Endothelial cell (in vitro differentiated cells): Measurements from ENCODE around the gene GRAMD4. TPM values are rescaled to one million over a fixed set of nuclear protein-coding genes. Genes with fewer than 3 reads are reported as not detected.

Source experiments
- DNase-seq: peaks from one replicate; pipeline ENCODE4 v3.0.0; 2021; ENCODE audit warnings: low spot score
- H3K27ac Mint-ChIP-seq: one replicate; pipeline ENCODE4 v1.8.0; 2021; ENCODE audit warnings: mixed read lengths, inconsistent platforms; ENCODE audit not compliant: unreplicated experiment
- H3K27me3 Mint-ChIP-seq: one replicate; pipeline ENCODE4 v1.8.0; 2021; ENCODE audit warnings: mild to moderate bottlenecking, moderate library complexity, mixed read lengths, inconsistent platforms; ENCODE audit not compliant: unreplicated experiment
- H3K36me3 Mint-ChIP-seq: one replicate; pipeline ENCODE4 v1.8.0; 2021; ENCODE audit warnings: mild to moderate bottlenecking, low read depth, mixed read lengths, inconsistent platforms; ENCODE audit not compliant: unreplicated experiment
- H3K4me1 Mint-ChIP-seq: one replicate; pipeline ENCODE4 v1.8.0; 2021; ENCODE audit warnings: mild to moderate bottlenecking, mixed read lengths, inconsistent platforms; ENCODE audit not compliant: unreplicated experiment
- H3K4me3 Mint-ChIP-seq: one replicate; pipeline ENCODE4 v1.8.0; 2021; ENCODE audit warnings: mild to moderate bottlenecking, mixed read lengths, inconsistent platforms; ENCODE audit not compliant: unreplicated experiment
- H3K9me3 Mint-ChIP-seq: one replicate; pipeline ENCODE4 v1.8.0; 2021; ENCODE audit warnings: mixed read lengths, inconsistent platforms; ENCODE audit not compliant: unreplicated experiment
- long read RNA-seq: library from polyadenylated mRNA; unstranded; transcript quantifications from one replicate; pipeline ENCODE4 v2.0.0, GENCODE V29; 2020; ENCODE audit not compliant: unreplicated experiment
- total RNA-seq: library from RNA; stranded (reverse); fragmentation: NEBNext Ultra II Directional; extraction: Animal tissue kit (Norgen Biotek cat#: 25700); gene quantifications from one replicate; pipeline ENCODE4 v1.2.1, GENCODE V29; 2021; ENCODE audit not compliant: unreplicated experiment
- TF ChIP-seq, protein P1 (sequence below): fragments of 200-600 bp; sonication (generic); IDR thresholded peaks from one replicate; pipeline ENCODE4 v1.5.0; 2021; ENCODE audit warnings: antibody characterized with exemption; ENCODE audit not compliant: unreplicated experiment

Gene GRAMD4, protein sequence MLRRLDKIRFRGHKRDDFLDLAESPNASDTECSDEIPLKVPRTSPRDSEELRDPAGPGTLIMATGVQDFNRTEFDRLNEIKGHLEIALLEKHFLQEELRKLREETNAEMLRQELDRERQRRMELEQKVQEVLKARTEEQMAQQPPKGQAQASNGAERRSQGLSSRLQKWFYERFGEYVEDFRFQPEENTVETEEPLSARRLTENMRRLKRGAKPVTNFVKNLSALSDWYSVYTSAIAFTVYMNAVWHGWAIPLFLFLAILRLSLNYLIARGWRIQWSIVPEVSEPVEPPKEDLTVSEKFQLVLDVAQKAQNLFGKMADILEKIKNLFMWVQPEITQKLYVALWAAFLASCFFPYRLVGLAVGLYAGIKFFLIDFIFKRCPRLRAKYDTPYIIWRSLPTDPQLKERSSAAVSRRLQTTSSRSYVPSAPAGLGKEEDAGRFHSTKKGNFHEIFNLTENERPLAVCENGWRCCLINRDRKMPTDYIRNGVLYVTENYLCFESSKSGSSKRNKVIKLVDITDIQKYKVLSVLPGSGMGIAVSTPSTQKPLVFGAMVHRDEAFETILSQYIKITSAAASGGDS
- total RNA-seq, result 42.7 TPM
- long read RNA-seq, result 0 reads

DNA sequence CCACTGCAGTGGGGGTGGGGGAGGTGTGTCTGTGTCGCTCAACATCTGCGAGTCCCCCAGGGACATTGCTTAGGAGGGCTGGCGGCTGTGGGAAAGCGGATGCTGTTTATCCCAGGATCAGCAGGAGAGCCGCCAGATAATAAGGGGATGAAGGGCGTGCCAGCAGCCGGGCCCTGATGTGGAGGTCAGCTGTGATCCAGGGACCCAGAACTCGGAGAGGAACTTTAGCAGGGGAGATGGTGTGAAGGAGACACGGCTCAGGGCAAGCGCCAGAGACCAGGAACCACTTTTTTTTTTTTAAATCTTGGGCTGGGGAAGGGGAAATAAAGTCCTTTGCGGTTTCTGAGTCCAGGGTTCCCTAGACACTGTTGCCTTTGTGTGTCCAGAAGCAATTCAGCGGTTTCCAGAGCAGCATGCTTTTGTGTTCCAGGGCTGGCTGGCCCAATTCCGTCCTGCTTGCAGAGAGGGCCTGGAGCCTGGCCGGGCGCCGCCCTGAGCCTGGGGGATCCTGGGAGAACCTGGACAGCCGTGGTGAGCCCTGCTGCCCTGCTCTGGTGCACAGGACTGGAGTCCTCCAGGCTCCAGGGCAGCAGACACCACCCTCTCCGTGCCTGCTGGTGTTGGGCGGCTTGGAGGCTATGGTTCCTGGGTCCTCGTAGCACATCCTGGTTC, at the start of gene GRAMD4:
TSS of gene GRAMD4 (plus strand) at position 557 of the 672 bp plus-strand sequence. CDS start 6,414 bp downstream, outside the sequence.
- Mint-ChIP-seq H3K9me3 (no peaks in the 10 kb centered on the region), H3K4me1 (peaks cover 14% of the 10 kb centered on the region), H3K36me3 (no peaks in the 10 kb centered on the region), H3K27ac (no peak within 1 kb of the TSS), H3K4me3 (no peak within 1 kb of the TSS), H3K27me3 (peaks cover 2% of the 10 kb centered on the region)
- TF ChIP-seq, protein P1, sequence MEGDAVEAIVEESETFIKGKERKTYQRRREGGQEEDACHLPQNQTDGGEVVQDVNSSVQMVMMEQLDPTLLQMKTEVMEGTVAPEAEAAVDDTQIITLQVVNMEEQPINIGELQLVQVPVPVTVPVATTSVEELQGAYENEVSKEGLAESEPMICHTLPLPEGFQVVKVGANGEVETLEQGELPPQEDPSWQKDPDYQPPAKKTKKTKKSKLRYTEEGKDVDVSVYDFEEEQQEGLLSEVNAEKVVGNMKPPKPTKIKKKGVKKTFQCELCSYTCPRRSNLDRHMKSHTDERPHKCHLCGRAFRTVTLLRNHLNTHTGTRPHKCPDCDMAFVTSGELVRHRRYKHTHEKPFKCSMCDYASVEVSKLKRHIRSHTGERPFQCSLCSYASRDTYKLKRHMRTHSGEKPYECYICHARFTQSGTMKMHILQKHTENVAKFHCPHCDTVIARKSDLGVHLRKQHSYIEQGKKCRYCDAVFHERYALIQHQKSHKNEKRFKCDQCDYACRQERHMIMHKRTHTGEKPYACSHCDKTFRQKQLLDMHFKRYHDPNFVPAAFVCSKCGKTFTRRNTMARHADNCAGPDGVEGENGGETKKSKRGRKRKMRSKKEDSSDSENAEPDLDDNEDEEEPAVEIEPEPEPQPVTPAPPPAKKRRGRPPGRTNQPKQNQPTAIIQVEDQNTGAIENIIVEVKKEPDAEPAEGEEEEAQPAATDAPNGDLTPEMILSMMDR, result no peak
- no peak for DNase-seq

DNA sequence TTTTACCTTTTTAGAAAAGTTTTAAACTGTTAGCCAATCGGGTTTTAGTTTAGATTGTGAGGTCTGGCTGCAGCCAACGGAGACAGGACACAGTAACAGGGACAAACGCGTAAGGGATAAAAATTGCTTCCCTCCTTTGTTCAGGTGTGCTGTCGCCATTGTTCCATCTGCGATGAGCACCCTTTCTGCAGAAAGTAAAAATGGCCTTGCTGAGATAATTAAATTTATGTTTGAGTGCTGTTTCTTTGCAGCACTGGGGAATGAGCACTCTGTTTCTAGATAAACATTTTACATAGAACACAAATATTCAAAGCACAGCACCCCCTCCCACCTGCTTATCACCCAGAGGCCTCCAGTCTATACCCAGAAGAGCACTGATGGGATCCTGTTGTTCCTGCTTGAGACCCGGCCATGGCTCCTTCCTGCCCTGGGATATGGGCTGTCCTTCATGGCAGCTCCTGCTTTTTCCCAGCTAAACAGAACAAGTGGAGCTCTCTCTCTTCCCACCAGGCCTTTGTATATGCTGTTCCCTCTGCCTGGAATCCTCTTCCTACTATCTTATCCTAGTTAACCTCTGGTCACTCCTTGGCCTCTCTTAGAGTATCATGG, 48.4 kb upstream of the GRAMD4 start:
- DNase-seq, result no peak
- TF ChIP-seq, protein P1, result no peak
- H3K27ac Mint-ChIP-seq, result no peak overlapping the region
- H3K27me3 Mint-ChIP-seq, result peaks cover 16% of the 10 kb centered on the region
- H3K9me3 Mint-ChIP-seq, result no peaks in the 10 kb centered on the region
- no peak overlapping the region for H3K4me3 Mint-ChIP-seq
- H3K4me1 Mint-ChIP-seq, result peaks cover 21% of the 10 kb centered on the region
- H3K36me3 Mint-ChIP-seq, result peaks cover 4% of the 10 kb centered on the region

DNA sequence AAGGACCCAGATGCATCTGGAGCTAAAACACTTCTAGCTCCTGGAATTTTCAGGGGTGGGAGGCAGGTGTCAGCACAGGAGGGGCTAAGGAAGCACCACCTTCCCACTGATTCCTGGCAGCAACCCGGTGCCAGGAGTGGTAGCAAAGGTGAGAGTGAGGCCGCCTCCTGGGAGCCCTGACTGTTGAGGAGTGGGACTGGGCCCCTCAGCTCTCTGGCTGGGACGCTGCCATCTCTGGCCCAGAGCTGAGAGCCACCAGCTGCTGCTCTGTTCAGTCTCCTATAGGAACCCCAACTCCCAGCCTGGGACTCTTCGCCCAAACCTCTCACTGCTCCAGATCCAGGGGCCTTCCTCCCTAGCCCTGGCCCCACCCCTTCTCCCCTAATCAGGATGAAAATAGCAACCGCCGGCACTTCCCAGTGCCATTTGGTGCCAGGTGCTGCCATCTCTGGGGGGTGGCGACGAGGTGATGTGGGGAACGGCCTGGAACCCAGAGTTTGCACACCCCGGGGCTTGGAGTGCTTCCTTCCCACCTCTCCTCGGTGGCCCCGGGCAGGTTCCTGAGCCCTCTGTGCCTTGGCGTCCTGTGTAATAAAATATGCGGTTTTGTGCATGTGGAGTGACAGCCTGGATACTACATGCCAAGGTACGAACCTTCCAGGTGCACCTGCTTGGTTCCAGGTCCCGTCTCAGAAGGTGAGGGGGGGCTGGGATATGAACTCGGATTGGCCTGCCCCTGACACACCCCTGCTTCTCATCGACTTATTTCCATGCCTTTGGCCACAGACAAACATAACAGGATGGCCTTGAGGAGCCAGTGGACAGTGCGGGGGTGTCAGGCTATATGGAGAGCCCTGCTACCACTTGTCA, 47.0 kb upstream of the GRAMD4 start:
- Mint-ChIP-seq H3K27ac (no peak overlapping the region), H3K27me3 (peaks cover 16% of the 10 kb centered on the region), H3K36me3 (peaks cover 4% of the 10 kb centered on the region), H3K4me1 (peaks cover 21% of the 10 kb centered on the region), H3K4me3 (no peak overlapping the region), H3K9me3 (no peaks in the 10 kb centered on the region)
- TF ChIP-seq, protein P1, result no peak
- DNase-seq, result no peak

DNA sequence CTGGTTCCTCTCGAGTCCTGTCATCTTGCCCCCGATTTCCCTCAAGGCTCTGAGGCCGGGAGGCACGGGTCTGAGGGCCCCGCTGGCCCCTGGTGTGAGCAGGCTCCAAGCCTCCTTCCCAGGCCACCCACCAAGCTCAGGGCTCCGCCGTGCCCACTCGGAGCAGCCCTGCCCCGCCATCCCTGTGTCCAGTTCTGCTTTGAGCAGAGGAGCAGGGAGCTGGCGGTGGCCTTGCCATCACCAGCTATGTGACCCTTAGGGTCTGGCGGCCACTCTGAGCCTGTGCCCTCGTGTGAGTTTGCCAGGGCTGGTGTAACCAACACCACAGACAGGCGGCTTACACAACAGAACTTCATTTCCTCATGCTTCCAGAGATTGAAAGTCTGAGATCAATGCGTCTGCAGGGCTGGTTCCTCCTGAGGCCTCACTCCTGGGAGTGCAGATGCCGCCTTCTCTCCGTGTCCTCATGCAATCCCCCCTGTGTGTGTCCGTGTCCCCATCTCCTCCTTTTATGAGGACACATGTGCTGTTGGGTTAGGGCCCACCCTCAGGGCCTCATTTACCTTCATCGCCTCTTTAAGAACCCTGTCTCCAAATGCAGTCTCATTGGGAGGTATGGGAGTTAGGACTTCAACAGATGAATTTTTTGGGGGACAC, 46.3 kb upstream of the GRAMD4 start:
- peak overlapping the region; percentile 97 for H3K27ac Mint-ChIP-seq
- TF ChIP-seq, protein P1, result no peak
- H3K36me3 Mint-ChIP-seq, result peaks cover 4% of the 10 kb centered on the region
- peaks cover 16% of the 10 kb centered on the region for H3K27me3 Mint-ChIP-seq
- H3K4me3 Mint-ChIP-seq, result no peak overlapping the region
- no peak for DNase-seq
- H3K4me1 Mint-ChIP-seq, result peaks cover 21% of the 10 kb centered on the region
- no peaks in the 10 kb centered on the region for H3K9me3 Mint-ChIP-seq
